Suprapubic skin (tissue), 4 donors: ENCODE measurements around the gene C17orf78. TPM values are rescaled to one million over a fixed set of nuclear protein-coding genes. Genes with fewer than 3 reads are reported as not detected.
A peak's percentile ranks its signal among the peaks of the same experiment; 100 is the strongest.

Source experiments
- DNase-seq, 2 donors: peaks; one replicate each; pipeline ENCODE4 v3.0.0-alpha.2; 2019; ENCODE audit warnings: low spot score in 2 of 2
- H3K27ac ChIP-seq: fragments of 200-600 bp; sonication (generic); one replicate; pipeline ENCODE4 v1.5.1; 2019
- H3K27me3 ChIP-seq: fragments of 200-600 bp; sonication (generic); one replicate; pipeline ENCODE4 v1.5.1; 2019
- H3K36me3 ChIP-seq: fragments of 200-600 bp; sonication (generic); one replicate; pipeline ENCODE4 v1.5.1; 2019
- H3K4me1 ChIP-seq: fragments of 200-600 bp; sonication (generic); one replicate; pipeline ENCODE4 v1.5.1; 2019
- H3K4me3 ChIP-seq: fragments of 200-600 bp; sonication (generic); one replicate; pipeline ENCODE4 v1.5.1; 2019; ENCODE audit warnings: mild to moderate bottlenecking
- H3K9me3 ChIP-seq: fragments of 200-600 bp; sonication (generic); one replicate; pipeline ENCODE4 v1.5.1; 2019
- CTCF ChIP-seq, 2 donors: fragments of 200-600 bp in 1 of 2; fragments of 450-650 bp in 1 of 2; sonication (generic) in 1 of 2; IDR thresholded peaks; one replicate each; pipeline ENCODE4 v1.5.1; 2016 to 2019; ENCODE audit warnings: antibody characterized with exemption in 2 of 2, mild to moderate bottlenecking in 1 of 2, moderate library complexity in 1 of 2
- EP300 ChIP-seq: sonication (generic); formaldehyde crosslinking; IDR thresholded peaks from one replicate; pipeline ENCODE4 v1.6.1; 2017; ENCODE audit warnings: antibody characterized with exemption
- POLR2A ChIP-seq, 2 donors: fragments of 450-650 bp; IDR thresholded peaks; one replicate each; pipeline ENCODE4 v1.6.1; 2017; ENCODE audit warnings: antibody characterized with exemption in 2 of 2, mild to moderate bottlenecking in 2 of 2, moderate library complexity in 2 of 2
- POLR2AphosphoS5 ChIP-seq, 3 donors: sonication (generic); formaldehyde crosslinking; IDR thresholded peaks; one replicate each; pipeline ENCODE4 v1.6.1; 2017; ENCODE audit warnings: antibody characterized with exemption in 3 of 3
- WGBS: methylation state at CpG from one replicate; pipeline ENCODE4 v1.1.5; 2018; 5-methylcytosine and 5-hydroxymethylcytosine counted together
- total RNA-seq, 4 donors: library from RNA; depleted of rRNA; stranded (reverse); fragments of >200 nt; gene quantifications; one replicate each; pipeline ENCODE4 v1.1.0, GENCODE V29; 2016

C17orf78 gene
- total RNA-seq, 4 donors from 2014 or later, result not detected

GRCh38 chr17:37359682-37360188, 16.1 kb upstream of the C17orf78 start:
- DNase-seq, result peak in 1 of 2 donors; percentile 84
- H3K27me3 ChIP-seq, result no peaks in the 10 kb centered on the region
- peaks cover 42% of the 10 kb centered on the region for H3K4me1 ChIP-seq
- no peaks in the 10 kb centered on the region for H3K9me3 ChIP-seq
- TF ChIP-seq POLR2AphosphoS5 (IDR thresholded peaks at IDR 0.05) (no peak), CTCF (IDR thresholded peaks at IDR 0.05) (no peak), POLR2A (IDR thresholded peaks at IDR 0.05) (no peak), EP300 (no peak)
- no peaks in the 10 kb centered on the region for H3K36me3 ChIP-seq
- peak overlapping the region; percentile 87 for H3K27ac ChIP-seq
- peak overlapping the region; percentile 73 for H3K4me3 ChIP-seq
- WGBS, result 8% methylated on average over 17 of the region's 18 CpGs

GRCh38 chr17:37360632-37361031, 15.2 kb upstream of the C17orf78 start:
- no peaks in the 10 kb centered on the region for H3K27me3 ChIP-seq
- no peak for TF ChIP-seq POLR2AphosphoS5 (IDR thresholded peaks at IDR 0.05)
- TF ChIP-seq POLR2A (IDR thresholded peaks at IDR 0.05), result no peak
- TF ChIP-seq EP300, result no peak
- TF ChIP-seq CTCF (IDR thresholded peaks at IDR 0.05), result no peak
- WGBS, result 78% methylated on average over 3 of the region's 3 CpGs
- H3K4me3 ChIP-seq, result no peak overlapping the region
- no peaks in the 10 kb centered on the region for H3K36me3 ChIP-seq
- DNase-seq, result no peak
- H3K4me1 ChIP-seq, result peaks cover 42% of the 10 kb centered on the region
- H3K27ac ChIP-seq, result no peak overlapping the region
- H3K9me3 ChIP-seq, result no peaks in the 10 kb centered on the region

- Histone ChIP-seq H3K4me1 (peaks cover 38% of the 10 kb centered on the region), H3K27ac (peak overlapping the region; percentile 14), H3K9me3 (no peaks in the 10 kb centered on the region), H3K4me3 (no peak overlapping the region), H3K27me3 (no peaks in the 10 kb centered on the region), H3K36me3 (no peaks in the 10 kb centered on the region)
- DNase-seq, result no peak
- WGBS, result 52% methylated on average over 4 of the region's 4 CpGs
- TF ChIP-seq CTCF (IDR thresholded peaks at IDR 0.05), result no peak
- TF ChIP-seq POLR2AphosphoS5 (IDR thresholded peaks at IDR 0.05), result no peak
- no peak for TF ChIP-seq EP300
- TF ChIP-seq POLR2A (IDR thresholded peaks at IDR 0.05), result no peak
Observed at GRCh38 chr17:37361543-37361942, 14.2 kb upstream of the C17orf78 start.

- no peak for TF ChIP-seq POLR2A (IDR thresholded peaks at IDR 0.05)
- TF ChIP-seq CTCF (IDR thresholded peaks at IDR 0.05), result no peak
- TF ChIP-seq EP300, result no peak
- TF ChIP-seq POLR2AphosphoS5 (IDR thresholded peaks at IDR 0.05), result no peak
- Histone ChIP-seq H3K4me3 (no peak overlapping the region), H3K4me1 (peaks cover 7% of the 10 kb centered on the region), H3K27me3 (no peaks in the 10 kb centered on the region), H3K9me3 (no peaks in the 10 kb centered on the region), H3K36me3 (no peaks in the 10 kb centered on the region), H3K27ac (no peak overlapping the region)
- WGBS, result 78% methylated on average over 1 of the region's 1 CpG
- no peak for DNase-seq
Observed at GRCh38 chr17:37365589-37365988, 10.2 kb upstream of the C17orf78 start.

- Histone ChIP-seq H3K4me3 (no peak overlapping the region), H3K27ac (no peak overlapping the region), H3K9me3 (no peaks in the 10 kb centered on the region), H3K4me1 (peaks cover 4% of the 10 kb centered on the region), H3K36me3 (no peaks in the 10 kb centered on the region), H3K27me3 (no peaks in the 10 kb centered on the region)
- TF ChIP-seq CTCF (IDR thresholded peaks at IDR 0.05) (no peak), EP300 (no peak), POLR2AphosphoS5 (IDR thresholded peaks at IDR 0.05) (no peak), POLR2A (IDR thresholded peaks at IDR 0.05) (no peak)
- DNase-seq, result no peak
- 82% methylated on average over 3 of the region's 3 CpGs for WGBS
Observed at GRCh38 chr17:37368577-37368976, 7.2 kb upstream of the C17orf78 start.
